GM12878 (cell line): ENCODE data around the gene DMD. TPM values are rescaled to one million over a fixed set of nuclear protein-coding genes. Genes with fewer than 3 reads are reported as not detected.

ENCODE experiments used
- ATAC-seq: fragments of 200-7000 bp; cut with Tn5 transposase; 3 replicates; pipeline ENCODE4 v1.9.1; 2020; ENCODE audit warnings: mild to moderate bottlenecking, moderate library complexity
- BruUV-seq: library from RNA; stranded (reverse); fragments of 400-500 nt; replicated peaks from 2 replicates; lab custom pipeline; 2021; lab: Mats Ljungman, UMichigan
- CTCF ChIA-PET: fragments of 300-600 bp; sonication (Branson Sonifier 250); formaldehyde crosslinking; extraction: SDS; loops from one replicate; lab custom pipeline; 2021; ENCODE audit warnings: inconsistent platforms; lab: Yijun Ruan, JAX
- POLR2A ChIA-PET: fragments of 350-600 bp; formaldehyde crosslinking; extraction: SDS; loops from one replicate; lab custom pipeline; 2021; ENCODE audit warnings: inconsistent platforms; lab: Charles Lee
- RAD21 ChIA-PET: fragments of 300-600 bp; sonication (Branson Sonifier 250); formaldehyde crosslinking; loops from one replicate; lab custom pipeline; 2023; ENCODE audit warnings: antibody characterized with exemption; ENCODE audit not compliant: unreplicated experiment; lab: Charles Lee
- SMC1A ChIA-PET: fragments of 300-600 bp; sonication (Branson Sonifier 250); formaldehyde crosslinking; loops from one replicate; lab custom pipeline; 2023; ENCODE audit not compliant: unreplicated experiment, uncharacterized antibody; lab: Charles Lee
- DNase-seq: peaks from one replicate; pipeline ENCODE4 v3.0.0-alpha.2; 2011; ENCODE audit warnings: low read depth, low spot score
- FAIRE-seq: peaks from 3 replicates; lab custom pipeline; 2011; peaks lifted over from hg19 to GRCh38; lab: Jason Lieb, UNC
- H2AFZ ChIP-seq: 2 replicates; pipeline ENCODE4 v1.6.0; 2011; ENCODE audit warnings: low read depth, low read length, control low read depth; ENCODE audit not compliant: control insufficient read depth
- H3K27ac ChIP-seq: 2 replicates; pipeline ENCODE4 v1.5.1; 2011; ENCODE audit warnings: control low read depth; ENCODE audit not compliant: control insufficient read depth, insufficient read depth
- H3K27me3 ChIP-seq, 2 experiments: replicated peaks in 1 of 2; 2 replicates each; pipeline versions ENCODE4 v1.6.0 to v1.6.1; 2011; ENCODE audit warnings: low read length in 1 of 2; ENCODE audit not compliant: control insufficient read depth in 2 of 2, insufficient read depth in 2 of 2
- H3K36me3 ChIP-seq, 2 experiments: 2 replicates each; pipeline ENCODE4 v1.5.1; 2011; ENCODE audit warnings: low read length in 1 of 2; ENCODE audit not compliant: control insufficient read depth in 2 of 2, insufficient read depth in 2 of 2
- H3K4me1 ChIP-seq: 2 replicates; pipeline ENCODE4 v1.6.1; 2011; ENCODE audit warnings: mild to moderate bottlenecking, low read length, moderate library complexity, mixed read lengths; ENCODE audit not compliant: control insufficient read depth, insufficient read depth
- H3K4me2 ChIP-seq: 2 replicates; pipeline ENCODE4 v1.6.0; 2011; ENCODE audit warnings: control low read depth; ENCODE audit not compliant: control insufficient read depth, insufficient read depth
- H3K4me3 ChIP-seq: fragments of 200-600 bp; sonication (generic); 2 replicates; pipeline ENCODE4 v1.5.1; 2016
- H3K79me2 ChIP-seq: 2 replicates; pipeline ENCODE4 v1.6.0; 2011; ENCODE audit warnings: low read length; ENCODE audit not compliant: control insufficient read depth, insufficient read depth
- H3K9ac ChIP-seq: 2 replicates; pipeline ENCODE4 v1.8.0; 2011; ENCODE audit warnings: low read length, control low read depth, mixed read lengths; ENCODE audit not compliant: control insufficient read depth, insufficient read depth
- H3K9me3 ChIP-seq: replicated peaks from 3 replicates; pipeline ENCODE4 v1.5.1; 2011; ENCODE audit warnings: mild to moderate bottlenecking, low read length; ENCODE audit not compliant: control insufficient read depth, insufficient read depth
- H4K20me1 ChIP-seq: 2 replicates; pipeline ENCODE4 v1.6.0; 2011; ENCODE audit not compliant: control insufficient read depth, insufficient read depth
- BMI1 ChIP-seq: fragments of 450-650 bp; IDR thresholded peaks from 2 replicates; pipeline ENCODE4 v1.6.1; 2016; ENCODE audit warnings: mild to moderate bottlenecking, moderate library complexity, borderline replicate concordance
- CHD1 ChIP-seq: IDR thresholded peaks from 2 replicates; pipeline ENCODE4 v1.6.1; 2012; ENCODE audit warnings: low read depth, low read length, improper control_type of control experiment
- E2F8 ChIP-seq: fragments of 450-650 bp; IDR thresholded peaks from 2 replicates; pipeline ENCODE4 v1.6.1; 2018; ENCODE audit warnings: mild to moderate bottlenecking, low read depth, moderate library complexity; ENCODE audit not compliant: partially characterized antibody
- KLF5 ChIP-seq: fragments of 450-650 bp; IDR thresholded peaks from 2 replicates; pipeline ENCODE4 v1.6.1; 2014; ENCODE audit warnings: mild to moderate bottlenecking; ENCODE audit not compliant: partially characterized antibody
- NFYB ChIP-seq: IDR thresholded peaks from 2 replicates; pipeline ENCODE4 v1.6.1; 2011; ENCODE audit warnings: low read depth, mild to moderate bottlenecking, low read length, improper control_type of control experiment, moderate library complexity; ENCODE audit not compliant: insufficient read depth
- NRF1 ChIP-seq: conservative IDR thresholded peaks from 2 replicates; pipeline ENCODE4 v1.6.1; 2011; ENCODE audit warnings: mild to moderate bottlenecking, low read depth, low read length, improper control_type of control experiment
- RB1 ChIP-seq: fragments of 450-650 bp; formaldehyde crosslinking; IDR thresholded peaks from 2 replicates; pipeline ENCODE4 v1.6.1; 2017; ENCODE audit warnings: mild to moderate bottlenecking, borderline replicate concordance
- SREBF2 ChIP-seq: IDR thresholded peaks from 2 replicates; pipeline ENCODE4 v1.6.1; 2012; ENCODE audit warnings: mild to moderate bottlenecking, low read length
- USF1 ChIP-seq: IDR thresholded peaks from 2 replicates; pipeline ENCODE4 v1.6.1; 2011; ENCODE audit warnings: borderline replicate concordance, low read depth, mild to moderate bottlenecking, moderate library complexity, mixed read lengths, low read length; ENCODE audit not compliant: insufficient read depth; ENCODE audit errors: extremely low read length
- ZNF592 ChIP-seq: fragments of 450-650 bp; IDR thresholded peaks from 2 replicates; pipeline ENCODE4 v1.6.1; 2017; ENCODE audit warnings: mild to moderate bottlenecking, moderate library complexity
- WGBS: methylation state at CpG from one replicate; pipeline ENCODE4 v1.1.6; 2016; ENCODE audit warnings: low lambda C conversion rate; ENCODE audit not compliant: insufficient replicate concordance, insufficient coverage; ENCODE audit errors: missing lambda C conversion rate; 5-methylcytosine and 5-hydroxymethylcytosine counted together
- in situ Hi-C: fragments of 300-500 bp; cut with MboI; formaldehyde crosslinking; loops from 9 replicates; pipeline ENCODE4 v1.14.3; 2018; ENCODE audit warnings: mixed read lengths
- intact Hi-C: fragments of 100-400 bp; cut with micrococcal nuclease; formaldehyde crosslinking; loops from one replicate; pipeline ENCODE4 v1.14.2; 2022; ENCODE audit not compliant: unreplicated experiment
- polyA plus RNA-seq, 11 experiments: library from polyadenylated mRNA; depleted of rRNA in 4 of 11; unstranded in 6 of 11; stranded (reverse) in 5 of 11; fragments of >200 nt; fragmentation: Nextera tagmentation in 4 of 11; fragmentation: Illumina TruSeq in 1 of 11; extraction: Ambion mirVana in 4 of 11; extraction: Trizol in 1 of 11; gene quantifications; 1 replicate in 1 of 11; 2 replicates in 10 of 11; pipeline versions ENCODE4 v1.2.1 to v1.2.3, GENCODE V29; 2011 to 2016; ENCODE audit warnings: inconsistent platforms in 2 of 11, missing spikeins in 2 of 11, low read depth in 1 of 11
- total RNA-seq, 4 experiments: library from RNA; depleted of rRNA in 3 of 4; stranded (reverse); fragments of >200 nt in 3 of 4; fragmentation: Illumina TruSeq in 1 of 4; extraction: Trizol in 1 of 4; gene quantifications; 2 replicates each; pipeline versions ENCODE4 v1.2.1 to v1.2.3, GENCODE V29; 2013 to 2021

Gene DMD
- total and polyA plus RNA-seq, 10 of the 15 experiments (the other 5 are each of a cell fraction or from before 2014, with no cell fraction given) = 1.4 to 24.3 (median 4.3) TPM

GRCh38 chrX:31820430-31821210 lies 1390.7 kb downstream of the DMD start (continued):
- TF ChIP-seq USF1 (no peak), NFYB (no peak), CHD1 (no peak), NRF1 (no peak), KLF5 (no peak)

- in situ Hi-C loops = no loop called here
- ChIA-PET CTCF (no interaction called here), POLR2A (no interaction called here), SMC1A (no interaction called here), RAD21 (no interaction called here)
- FAIRE-seq = no peak
- H3K4me2 ChIP-seq = no peak overlapping the region
- no peaks in the 10 kb centered on the region for H3K79me2 ChIP-seq
- ATAC-seq = no peak
- H3K9ac ChIP-seq = no peak overlapping the region
- DNase-seq = no peak
- no peak overlapping the region for H3K27ac ChIP-seq
- no peak overlapping the region for H3K4me3 ChIP-seq
- H3K9me3 ChIP-seq = no peaks in the 10 kb centered on the region
- H3K4me1 ChIP-seq = no peaks in the 10 kb centered on the region
- WGBS = 2% methylated on average over 3 of the region's 3 CpGs
- H2AFZ ChIP-seq = no peak overlapping the region
- no TSS peak for BruUV-seq
- H4K20me1 ChIP-seq = no peaks in the 10 kb centered on the region
- no peaks in the 10 kb centered on the region for H3K36me3 ChIP-seq
- no peak for TF ChIP-seq ZNF592
- no peak for TF ChIP-seq RB1
- TF ChIP-seq SREBF2 = no peak
- no peak for TF ChIP-seq BMI1
- TF ChIP-seq E2F8 = no peak
- TF ChIP-seq, all 136 proteins: peak for 0
- intact Hi-C loops = no loop called here
- no peaks in the 10 kb centered on the region for H3K27me3 ChIP-seq
Observed at GRCh38 chrX:31819455-31819854, 1391.9 kb downstream of the DMD start.
